GM12892 (cell line): Measurements from ENCODE around the gene SMIM22.

Experiments used
- POLR2A ChIP-seq: IDR thresholded peaks from 2 replicates; pipeline ENCODE4 v1.6.1; 2011; ENCODE audit warnings: low read depth, low read length, control low read depth
- POLR2AphosphoS5 ChIP-seq: IDR thresholded peaks from 2 replicates; pipeline ENCODE4 v1.6.1; 2011; ENCODE audit warnings: low read depth, low read length, control low read depth
- TAF1 ChIP-seq: IDR thresholded peaks from 2 replicates; pipeline ENCODE4 v1.6.1; 2011; ENCODE audit warnings: low read depth, mild to moderate bottlenecking, control low read depth, low read length, borderline replicate concordance

GRCh38 chr16:4839942-4840341 is 44.8 kb downstream of the SMIM22 start:
- TF ChIP-seq POLR2A (no peak), POLR2AphosphoS5 (no peak), TAF1 (no peak)
